Esophagus muscularis mucosa (tissue), 4 donors: ENCODE results near the gene HAUS2. TPM values are rescaled to one million over a fixed set of nuclear protein-coding genes. Genes with fewer than 3 reads are reported as not detected.

Experiments
- DNase-seq: peaks from one replicate; pipeline ENCODE4 v3.0.0-alpha.2; 2017; ENCODE audit errors: extremely low spot score
- H3K27ac ChIP-seq, 4 donors: fragments of 200-600 bp; sonication (generic); replicated peaks in 1 of 4; 1 replicate in 3 of 4; 2 replicates in 1 of 4; pipeline ENCODE4 v1.5.1; 2016 to 2019; ENCODE audit warnings: mild to moderate bottlenecking in 1 of 4
- H3K27me3 ChIP-seq, 4 donors: fragments of 200-600 bp; sonication (generic); one replicate each; pipeline versions ENCODE4 v1.5.1 to v1.6.0; 2016 to 2019
- H3K36me3 ChIP-seq, 4 donors: fragments of 200-600 bp; sonication (generic); one replicate each; pipeline ENCODE4 v1.5.1; 2016 to 2019
- H3K4me1 ChIP-seq, 4 donors: fragments of 200-600 bp; sonication (generic); one replicate each; pipeline ENCODE4 v1.5.1; 2016 to 2019
- H3K4me3 ChIP-seq, 4 donors: fragments of 200-600 bp; sonication (generic); 1 replicate in 2 of 4; 2 replicates in 2 of 4; pipeline ENCODE4 v1.5.1; 2016 to 2019; ENCODE audit warnings: mild to moderate bottlenecking in 4 of 4, moderate library complexity in 1 of 4
- H3K9me3 ChIP-seq, 4 donors: fragments of 200-600 bp; sonication (generic); 1 replicate in 3 of 4; 2 replicates in 1 of 4; pipeline ENCODE4 v1.5.1; 2016 to 2019
- CTCF ChIP-seq, 3 experiments: fragments of 200-600 bp in 2 of 3; fragments of 450-650 bp in 1 of 3; sonication (generic) in 2 of 3; IDR thresholded peaks; one replicate each; pipeline ENCODE4 v1.5.1; 2017 to 2019; ENCODE audit warnings: antibody characterized with exemption in 3 of 3, mild to moderate bottlenecking in 2 of 3, moderate library complexity in 1 of 3
- EP300 ChIP-seq: sonication (generic); formaldehyde crosslinking; IDR thresholded peaks from one replicate; pipeline ENCODE4 v1.6.1; 2017; ENCODE audit warnings: antibody characterized with exemption
- POLR2A ChIP-seq: fragments of 450-650 bp; IDR thresholded peaks from one replicate; pipeline ENCODE4 v1.6.1; 2017; ENCODE audit warnings: antibody characterized with exemption, moderate library complexity, mild to moderate bottlenecking, low read depth
- POLR2AphosphoS5 ChIP-seq, 2 donors: sonication (generic); formaldehyde crosslinking; IDR thresholded peaks; one replicate each; pipeline ENCODE4 v1.6.1; 2017; ENCODE audit warnings: antibody characterized with exemption in 2 of 2
- WGBS: methylation state at CpG from one replicate; pipeline ENCODE4 v1.1.5; 2018; 5-methylcytosine and 5-hydroxymethylcytosine counted together
- intact Hi-C: fragments of 100-400 bp; cut with DNase I; formaldehyde crosslinking; loops from one replicate; pipeline ENCODE4 v1.15.1; 2023
- total RNA-seq, 4 donors: library from RNA; depleted of rRNA; stranded (reverse); fragments of >200 nt; gene quantifications; one replicate each; pipeline versions ENCODE4 v1.1.0 to v1.2.1, GENCODE V29; 2016

Gene HAUS2
- total RNA-seq, 4 donors from 2014 or later, result 13.2 to 28.2 (median 16.0) TPM

GRCh38 chr15:42604894-42605744 is 56.5 kb downstream of the HAUS2 start:
- no peaks in the 10 kb centered on the region for H3K9me3 ChIP-seq
- H3K4me1 ChIP-seq, result peaks cover 42 to 81% (median 74%) of the 10 kb centered on the region in 4 donors
- intact Hi-C loops, result no loop called here
- H3K27ac ChIP-seq, result peak overlapping the region; percentile 67 to 79 (median 72)
- H3K36me3 ChIP-seq, result peaks cover 0 to 10% (median 0%) of the 10 kb centered on the region in 4 donors
- DNase-seq, result no peak
- peak overlapping the region in 1 of 4 donors; percentile 5 for H3K4me3 ChIP-seq
- H3K27me3 ChIP-seq, result no peaks in the 10 kb centered on the region
- TF ChIP-seq CTCF (IDR thresholded peaks at IDR 0.05) (no peak), EP300 (no peak), POLR2AphosphoS5 (IDR thresholded peaks at IDR 0.05) (peak; percentile 11 to 17), POLR2A (no peak)
- 55% methylated on average over 8 of the region's 8 CpGs for WGBS

DNA sequence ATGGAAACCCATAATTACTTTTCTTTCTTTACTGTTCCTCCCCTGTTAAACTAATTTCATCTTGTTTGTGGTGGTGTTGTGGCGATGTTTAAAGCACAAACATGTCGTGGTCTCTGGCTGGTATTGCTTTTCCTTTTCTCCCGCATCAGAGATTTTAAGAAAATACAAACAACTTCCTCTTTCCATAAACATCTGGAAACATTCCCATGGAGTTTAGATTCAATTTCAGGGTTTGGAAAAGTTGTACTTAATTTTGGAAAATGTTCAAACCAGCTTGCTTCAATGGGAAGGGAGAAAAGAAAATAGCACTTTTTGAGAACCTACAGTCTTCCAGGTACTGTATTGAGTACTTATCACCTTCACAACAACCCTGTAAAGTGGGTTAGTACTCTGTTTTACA is 57.2 kb downstream of the HAUS2 start:
- H3K36me3 ChIP-seq, result peaks cover 0 to 10% (median 0%) of the 10 kb centered on the region in 4 donors
- H3K4me3 ChIP-seq, result peak overlapping the region in 1 of 4 donors; percentile 5
- 63% methylated on average over 3 of the region's 3 CpGs for WGBS
- H3K27me3 ChIP-seq, result no peaks in the 10 kb centered on the region
- no peaks in the 10 kb centered on the region for H3K9me3 ChIP-seq
- peaks cover 42 to 86% (median 76%) of the 10 kb centered on the region in 4 donors for H3K4me1 ChIP-seq
- intact Hi-C loops, result no loop called here
- TF ChIP-seq POLR2A, result no peak
- no peak for TF ChIP-seq EP300
- TF ChIP-seq POLR2AphosphoS5 (IDR thresholded peaks at IDR 0.05), result no peak
- no peak for TF ChIP-seq CTCF (IDR thresholded peaks at IDR 0.05)
- peak overlapping the region; percentile 67 to 79 (median 72) for H3K27ac ChIP-seq
- no peak for DNase-seq

DNA sequence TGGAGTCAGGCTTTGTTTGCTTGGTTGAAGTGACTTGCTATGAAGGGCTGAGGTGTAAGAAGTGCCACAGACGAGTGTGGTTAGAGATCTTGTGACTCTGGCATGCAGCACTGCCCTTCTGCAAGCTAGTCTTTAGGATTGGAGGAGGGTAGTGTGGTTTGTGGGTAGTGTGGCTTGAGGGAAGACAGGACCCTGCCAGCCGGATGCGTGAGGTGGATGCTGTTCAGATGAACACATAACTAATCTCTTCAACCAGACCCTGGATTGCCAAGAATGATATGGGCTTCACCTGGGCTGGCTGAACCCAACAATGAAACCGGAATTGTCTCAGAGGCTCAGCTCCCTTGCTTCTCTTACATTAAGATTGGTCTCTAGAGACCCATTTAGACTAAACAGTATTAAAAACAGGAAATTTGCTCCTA is 59.5 kb downstream of the HAUS2 start:
- peak overlapping the region in 2 of 4 donors; percentile 3 to 22 for H3K27ac ChIP-seq
- H3K27me3 ChIP-seq, result no peaks in the 10 kb centered on the region
- no peaks in the 10 kb centered on the region for H3K9me3 ChIP-seq
- H3K36me3 ChIP-seq, result peaks cover 0 to 10% (median 0%) of the 10 kb centered on the region in 4 donors
- intact Hi-C loops, result no loop called here
- TF ChIP-seq POLR2AphosphoS5 (IDR thresholded peaks at IDR 0.05) (no peak), POLR2A (no peak), CTCF (IDR thresholded peaks at IDR 0.05) (no peak), EP300 (no peak)
- 43% methylated on average over 4 of the region's 4 CpGs for WGBS
- peaks cover 46 to 87% (median 77%) of the 10 kb centered on the region in 4 donors for H3K4me1 ChIP-seq
- DNase-seq, result no peak
- H3K4me3 ChIP-seq, result no peak overlapping the region

DNA sequence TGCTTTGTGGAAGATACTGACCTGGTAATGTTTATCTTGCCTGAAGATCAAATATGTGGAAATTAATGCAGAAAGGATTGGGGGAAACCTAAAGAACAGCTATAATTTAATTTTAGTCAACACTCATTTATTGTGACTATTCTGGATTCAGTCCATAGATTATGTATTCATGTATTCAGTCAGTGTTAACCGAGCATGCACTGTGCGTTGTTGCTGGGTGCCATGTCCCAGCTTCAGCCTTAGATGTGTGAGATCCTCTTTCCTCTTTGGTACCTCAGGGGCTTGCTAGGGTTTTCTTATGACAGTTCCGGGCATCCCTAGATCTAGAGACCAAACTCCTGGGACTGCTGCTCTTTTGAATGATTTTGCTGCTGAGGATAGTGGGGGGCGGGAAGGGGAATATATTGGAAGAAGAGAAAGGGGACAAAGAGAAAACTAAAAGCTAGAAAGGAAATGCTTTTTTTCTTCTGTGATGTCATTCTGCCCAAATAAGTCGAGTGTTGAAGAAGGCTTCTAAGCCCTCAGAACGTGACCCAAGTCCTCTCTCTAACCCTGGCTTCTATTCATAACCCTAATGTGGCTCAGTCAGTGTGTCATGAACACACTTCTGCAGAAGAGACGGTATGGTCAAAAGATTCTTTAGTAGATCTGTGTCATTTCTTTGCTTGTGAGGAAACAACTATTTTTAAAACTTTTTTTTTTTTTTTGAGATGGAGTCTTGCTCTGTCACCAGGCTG is 60.3 kb downstream of the HAUS2 start:
- Histone ChIP-seq H3K4me3 (no peak overlapping the region), H3K27ac (peak overlapping the region in 2 of 4 donors; percentile 3 to 27), H3K36me3 (peaks cover 0 to 10% (median 0%) of the 10 kb centered on the region in 4 donors), H3K9me3 (no peaks in the 10 kb centered on the region), H3K4me1 (peaks cover 46 to 85% (median 71%) of the 10 kb centered on the region in 4 donors), H3K27me3 (no peaks in the 10 kb centered on the region)
- DNase-seq, result no peak
- 67% methylated on average over 7 of the region's 7 CpGs for WGBS
- TF ChIP-seq POLR2A, result no peak
- TF ChIP-seq CTCF (IDR thresholded peaks at IDR 0.05), result no peak
- TF ChIP-seq POLR2AphosphoS5 (IDR thresholded peaks at IDR 0.05), result no peak
- no peak for TF ChIP-seq EP300
- intact Hi-C loops, result no loop called here
